Liver (tissue), 9 donors: ENCODE results near the gene VSNL1. TPM values are rescaled to one million over a fixed set of nuclear protein-coding genes. Genes with fewer than 3 reads are reported as not detected.

ENCODE experiments used
- DNase-seq: peaks from one replicate; pipeline ENCODE4 v3.0.0-alpha.2; 2017; ENCODE audit warnings: low spot score
- H3K27ac ChIP-seq, 2 donors: one replicate each; pipeline ENCODE4 v1.7.0; 2013; ENCODE audit warnings: inconsistent platforms in 2 of 2, low read length in 2 of 2, control low read depth in 1 of 2, low read depth in 1 of 2, mild to moderate bottlenecking in 1 of 2
- H3K27me3 ChIP-seq, 4 donors: one replicate each; pipeline versions ENCODE4 v1.6.1 to v1.7.0; 2013; ENCODE audit warnings: low read length in 3 of 4, inconsistent platforms in 1 of 4, mild to moderate bottlenecking in 1 of 4, moderate library complexity in 1 of 4; ENCODE audit not compliant: control insufficient read depth in 4 of 4, insufficient read depth in 4 of 4
- H3K36me3 ChIP-seq, 4 donors: one replicate each; pipeline versions ENCODE4 v1.6.1 to v1.7.0; 2013; ENCODE audit warnings: low read length in 3 of 4, mild to moderate bottlenecking in 3 of 4, low read depth in 1 of 4, moderate library complexity in 1 of 4; ENCODE audit not compliant: control insufficient read depth in 4 of 4, insufficient read depth in 3 of 4
- H3K4me1 ChIP-seq, 4 donors: one replicate each; pipeline versions ENCODE4 v1.6.1 to v1.7.0; 2013; ENCODE audit warnings: low read length in 3 of 4, mild to moderate bottlenecking in 3 of 4, moderate library complexity in 1 of 4; ENCODE audit not compliant: control insufficient read depth in 4 of 4, insufficient read depth in 4 of 4
- H3K4me3 ChIP-seq, 3 donors: one replicate each; pipeline versions ENCODE4 v1.6.1 to v1.7.0; 2013; ENCODE audit warnings: low read length in 3 of 3, control low read depth in 1 of 3, low read depth in 1 of 3, mild to moderate bottlenecking in 1 of 3
- H3K9ac ChIP-seq, 2 donors: one replicate each; pipeline ENCODE4 v1.7.0; 2013; ENCODE audit warnings: low read length in 2 of 2, mild to moderate bottlenecking in 2 of 2, moderate library complexity in 2 of 2, control low read depth in 1 of 2, low read depth in 1 of 2
- H3K9me3 ChIP-seq, 4 donors: one replicate each; pipeline versions ENCODE4 v1.6.1 to v1.7.0; 2013; ENCODE audit warnings: low read length in 3 of 4; ENCODE audit not compliant: control insufficient read depth in 4 of 4
- EGR1 ChIP-seq, 2 donors: IDR thresholded peaks; 2 replicates each; pipeline ENCODE4 v1.6.1; 2016 to 2018; ENCODE audit warnings: antibody characterized with exemption in 2 of 2, low read depth in 2 of 2
- FOXA2 ChIP-seq: IDR thresholded peaks from 2 replicates; pipeline ENCODE4 v1.6.1; 2016; ENCODE audit warnings: antibody characterized with exemption
- GABPA ChIP-seq, 2 donors: IDR thresholded peaks in 1 of 2; conservative IDR thresholded peaks in 1 of 2; 2 replicates each; pipeline ENCODE4 v1.6.1; 2016; ENCODE audit warnings: antibody characterized with exemption in 2 of 2, mild to moderate bottlenecking in 1 of 2, moderate library complexity in 1 of 2
- HNF4A ChIP-seq, 2 donors: conservative IDR thresholded peaks; 2 replicates each; pipeline ENCODE4 v1.6.1; 2016; ENCODE audit warnings: antibody characterized with exemption in 2 of 2, mild to moderate bottlenecking in 2 of 2
- HNF4G ChIP-seq: IDR thresholded peaks from 2 replicates; pipeline ENCODE4 v1.6.1; 2016; ENCODE audit warnings: antibody characterized with exemption
- NR2F2 ChIP-seq: IDR thresholded peaks from 2 replicates; pipeline ENCODE4 v1.6.1; 2016; ENCODE audit warnings: antibody characterized with exemption
- RAD21 ChIP-seq, 2 donors: IDR thresholded peaks; 2 replicates each; pipeline ENCODE4 v1.6.1; 2016; ENCODE audit warnings: antibody characterized with exemption in 2 of 2, mild to moderate bottlenecking in 2 of 2
- RXRA ChIP-seq, 2 donors: IDR thresholded peaks; 2 replicates each; pipeline ENCODE4 v1.6.1; 2017 to 2018; ENCODE audit warnings: antibody characterized with exemption in 2 of 2, mild to moderate bottlenecking in 1 of 2
- TAF1 ChIP-seq: conservative IDR thresholded peaks from 2 replicates; pipeline ENCODE4 v1.6.1; 2016; ENCODE audit warnings: antibody characterized with exemption, mild to moderate bottlenecking
- WGBS: extraction: QIAGEN DNeasy Blood & Tissue Kit; methylation state at CpG from one replicate; pipeline ENCODE4 v1.1.7; 2013; 5-methylcytosine and 5-hydroxymethylcytosine counted together
- polyA plus RNA-seq, 2 donors: library from polyadenylated mRNA; stranded (reverse) in 1 of 2; unstranded in 1 of 2; fragments of 200-250 nt in 1 of 2; fragments of >200 nt in 1 of 2; fragmentation: Nextera tagmentation in 1 of 2; extraction: Ambion mirVana in 1 of 2; gene quantifications; one replicate each; pipeline versions ENCODE4 v1.2.1 to v1.2.3, GENCODE V29; 2013 to 2015
- total RNA-seq, 2 donors: library from RNA; depleted of rRNA; stranded (reverse); fragments of >200 nt; gene quantifications; one replicate each; pipeline ENCODE4 v1.2.3, GENCODE V29; 2014
- TF ChIP-seq, protein P1 (sequence below): IDR thresholded peaks from 2 replicates; pipeline ENCODE4 v1.6.1; 2016; ENCODE audit warnings: antibody characterized with exemption
- TF ChIP-seq, protein P2 (sequence below): fragments of 150-350 bp; IDR thresholded peaks from 2 replicates; pipeline ENCODE4 v1.5.1; 2017; ENCODE audit warnings: improper control_type of control experiment, low read depth, low read length; ENCODE audit not compliant: missing input control
- TF ChIP-seq, protein P3 (sequence below): IDR thresholded peaks from 2 replicates; pipeline ENCODE4 v1.6.1; 2016; ENCODE audit warnings: antibody characterized with exemption, mild to moderate bottlenecking
- donor health status: healthy.
- donor health status: healthy.
- donor health status: healthy.
- donor health status: healthy.
- donor health status: healthy.

VSNL1 gene
- total and polyA plus RNA-seq, 4 donors, result 2.2 to 32.9 (median 6.3) TPM

DNA sequence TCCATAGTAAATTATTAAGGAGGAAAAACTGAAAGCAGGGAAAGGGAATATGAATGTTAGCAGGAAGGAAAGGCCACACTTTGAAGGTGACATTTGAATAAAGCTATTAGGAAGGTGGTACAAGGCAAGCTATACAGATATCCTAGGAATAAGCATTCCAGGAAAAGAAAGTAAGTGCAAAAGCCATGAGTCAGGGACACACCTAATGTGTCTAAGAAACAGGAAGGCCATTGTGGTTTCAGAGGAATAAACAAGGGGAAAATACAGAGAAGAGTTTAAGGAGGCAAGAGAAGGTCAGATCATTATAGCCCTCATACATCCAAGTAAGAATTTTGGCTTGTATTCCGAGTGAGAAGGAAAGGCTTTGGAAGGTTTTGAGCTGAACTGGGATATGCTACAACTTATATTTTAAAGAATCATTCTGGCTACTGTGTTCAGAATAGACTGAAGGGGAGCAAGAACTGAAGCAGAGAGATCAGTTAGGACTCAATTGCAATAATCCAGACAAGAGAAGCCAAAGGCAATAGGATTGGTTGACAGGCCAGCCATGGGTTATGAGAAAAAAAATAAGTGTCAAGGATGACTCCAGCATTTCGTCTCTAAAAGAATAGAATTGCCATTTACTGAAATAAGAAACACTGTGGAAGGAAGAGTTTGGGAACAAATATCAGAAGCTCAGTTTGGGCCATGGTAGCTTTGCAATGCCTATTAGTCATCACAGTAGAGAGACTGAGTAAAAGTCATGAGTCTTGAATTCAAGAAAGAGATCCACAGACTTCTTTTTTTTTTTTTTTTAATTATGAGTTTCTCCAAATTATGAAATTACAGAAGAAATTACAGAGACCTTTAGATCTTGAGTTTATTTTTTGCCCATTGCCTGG lies 33.5 kb upstream of the VSNL1 start:
- H3K27ac ChIP-seq, result no peak overlapping the region
- H3K9ac ChIP-seq, result no peak overlapping the region
- DNase-seq, result no peak
- TF ChIP-seq, protein P1, sequence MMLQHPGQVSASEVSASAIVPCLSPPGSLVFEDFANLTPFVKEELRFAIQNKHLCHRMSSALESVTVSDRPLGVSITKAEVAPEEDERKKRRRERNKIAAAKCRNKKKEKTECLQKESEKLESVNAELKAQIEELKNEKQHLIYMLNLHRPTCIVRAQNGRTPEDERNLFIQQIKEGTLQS, result no peak
- TF ChIP-seq RXRA (IDR thresholded peaks at IDR 0.05), result no peak
- no peaks in the 10 kb centered on the region for H3K9me3 ChIP-seq
- no peaks in the 10 kb centered on the region for H3K27me3 ChIP-seq
- no peak overlapping the region for H3K4me3 ChIP-seq
- WGBS, result 85% methylated on average over 2 of the region's 2 CpGs
- no peaks in the 10 kb centered on the region for H3K4me1 ChIP-seq
- no peaks in the 10 kb centered on the region for H3K36me3 ChIP-seq

DNA sequence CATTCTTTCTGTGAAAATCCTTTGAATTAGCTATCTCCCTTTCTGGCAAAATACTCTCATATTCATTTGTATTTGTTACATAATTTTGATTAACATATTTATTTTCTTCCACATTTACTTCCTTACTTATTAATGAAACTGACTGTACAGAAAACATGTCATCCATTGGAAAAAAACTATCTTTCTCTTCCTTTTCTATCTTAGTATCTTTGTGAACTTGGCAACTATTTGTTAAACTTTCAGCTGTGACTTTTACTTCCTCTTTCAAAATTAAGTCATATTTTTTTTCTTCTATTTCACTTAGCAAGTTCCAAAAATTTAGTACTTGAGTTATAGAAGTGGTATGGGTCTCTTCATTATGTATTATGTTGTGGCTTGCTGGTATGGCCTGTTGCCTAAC lies 24.8 kb upstream of the VSNL1 start:
- no peak overlapping the region for H3K9ac ChIP-seq
- H3K4me3 ChIP-seq, result no peak overlapping the region
- H3K9me3 ChIP-seq, result no peaks in the 10 kb centered on the region
- DNase-seq, result no peak
- H3K36me3 ChIP-seq, result no peaks in the 10 kb centered on the region
- H3K27me3 ChIP-seq, result no peaks in the 10 kb centered on the region
- TF ChIP-seq NR2F2, result no peak
- TF ChIP-seq FOXA2, result no peak
- TF ChIP-seq, protein P2, sequence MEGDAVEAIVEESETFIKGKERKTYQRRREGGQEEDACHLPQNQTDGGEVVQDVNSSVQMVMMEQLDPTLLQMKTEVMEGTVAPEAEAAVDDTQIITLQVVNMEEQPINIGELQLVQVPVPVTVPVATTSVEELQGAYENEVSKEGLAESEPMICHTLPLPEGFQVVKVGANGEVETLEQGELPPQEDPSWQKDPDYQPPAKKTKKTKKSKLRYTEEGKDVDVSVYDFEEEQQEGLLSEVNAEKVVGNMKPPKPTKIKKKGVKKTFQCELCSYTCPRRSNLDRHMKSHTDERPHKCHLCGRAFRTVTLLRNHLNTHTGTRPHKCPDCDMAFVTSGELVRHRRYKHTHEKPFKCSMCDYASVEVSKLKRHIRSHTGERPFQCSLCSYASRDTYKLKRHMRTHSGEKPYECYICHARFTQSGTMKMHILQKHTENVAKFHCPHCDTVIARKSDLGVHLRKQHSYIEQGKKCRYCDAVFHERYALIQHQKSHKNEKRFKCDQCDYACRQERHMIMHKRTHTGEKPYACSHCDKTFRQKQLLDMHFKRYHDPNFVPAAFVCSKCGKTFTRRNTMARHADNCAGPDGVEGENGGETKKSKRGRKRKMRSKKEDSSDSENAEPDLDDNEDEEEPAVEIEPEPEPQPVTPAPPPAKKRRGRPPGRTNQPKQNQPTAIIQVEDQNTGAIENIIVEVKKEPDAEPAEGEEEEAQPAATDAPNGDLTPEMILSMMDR, result no peak
- no peak for TF ChIP-seq RXRA (IDR thresholded peaks at IDR 0.05)
- TF ChIP-seq HNF4A (conservative IDR thresholded peaks at IDR 0.05), result no peak
- TF ChIP-seq GABPA (IDR thresholded peaks at IDR 0.05 in 1 of 2, conservative IDR thresholded peaks at IDR 0.05 in 1 of 2), result no peak
- TF ChIP-seq EGR1 (IDR thresholded peaks at IDR 0.05; ENCODE audit: low read depth in 2 of 2), result no peak
- peaks cover 0 to 5% (median 2%) of the 10 kb centered on the region in 4 donors for H3K4me1 ChIP-seq
- no peak overlapping the region for H3K27ac ChIP-seq

DNA sequence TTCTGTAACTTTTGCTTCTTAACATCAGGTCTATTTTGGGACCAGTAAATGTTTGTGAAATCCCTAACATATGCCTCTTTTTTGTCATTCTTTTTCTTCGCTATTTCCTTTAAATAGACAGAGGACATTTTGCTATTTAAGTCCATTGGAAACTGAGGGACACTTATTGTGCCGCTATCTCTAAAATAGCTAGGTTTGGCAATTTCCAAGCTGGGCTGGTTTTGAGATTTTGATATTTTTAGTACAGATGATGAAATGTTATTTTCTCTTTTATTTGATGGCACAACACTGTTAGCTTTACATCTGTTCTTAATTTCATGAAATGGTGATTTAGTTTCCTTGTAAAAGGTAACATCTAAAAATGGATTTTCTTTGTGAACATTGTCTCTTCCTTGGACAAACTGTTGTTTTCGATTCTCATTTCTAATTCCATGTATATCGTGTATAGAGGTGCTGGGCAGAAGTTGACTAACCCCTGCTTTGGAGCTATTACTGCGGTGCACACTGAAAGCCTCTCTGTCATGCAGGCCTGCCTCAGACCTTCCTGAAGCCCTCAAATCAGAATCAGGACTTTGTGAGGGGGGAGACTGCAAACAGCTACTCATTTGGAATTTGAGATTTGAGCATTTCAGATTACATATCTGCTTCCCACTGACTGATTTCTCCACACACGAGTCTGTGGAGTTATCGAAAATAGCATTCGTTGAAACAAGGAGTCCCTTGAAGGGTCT lies 22.9 kb upstream of the VSNL1 start:
- Histone ChIP-seq H3K27me3 (no peaks in the 10 kb centered on the region), H3K27ac (peak overlapping the region; percentile 73 to 84)

More for the DNA sequence above, 22.9 kb upstream of the VSNL1 start:
- Histone ChIP-seq H3K4me3 (peak overlapping the region; percentile 45 to 67 (median 57)), H3K9ac (peak overlapping the region; percentile 46 to 67), H3K9me3 (no peaks in the 10 kb centered on the region), H3K4me1 (peaks cover 0 to 5% (median 2%) of the 10 kb centered on the region in 4 donors), H3K36me3 (no peaks in the 10 kb centered on the region)
- no peak for DNase-seq
- no peak for TF ChIP-seq RXRA (IDR thresholded peaks at IDR 0.05)
- TF ChIP-seq, protein P3, sequence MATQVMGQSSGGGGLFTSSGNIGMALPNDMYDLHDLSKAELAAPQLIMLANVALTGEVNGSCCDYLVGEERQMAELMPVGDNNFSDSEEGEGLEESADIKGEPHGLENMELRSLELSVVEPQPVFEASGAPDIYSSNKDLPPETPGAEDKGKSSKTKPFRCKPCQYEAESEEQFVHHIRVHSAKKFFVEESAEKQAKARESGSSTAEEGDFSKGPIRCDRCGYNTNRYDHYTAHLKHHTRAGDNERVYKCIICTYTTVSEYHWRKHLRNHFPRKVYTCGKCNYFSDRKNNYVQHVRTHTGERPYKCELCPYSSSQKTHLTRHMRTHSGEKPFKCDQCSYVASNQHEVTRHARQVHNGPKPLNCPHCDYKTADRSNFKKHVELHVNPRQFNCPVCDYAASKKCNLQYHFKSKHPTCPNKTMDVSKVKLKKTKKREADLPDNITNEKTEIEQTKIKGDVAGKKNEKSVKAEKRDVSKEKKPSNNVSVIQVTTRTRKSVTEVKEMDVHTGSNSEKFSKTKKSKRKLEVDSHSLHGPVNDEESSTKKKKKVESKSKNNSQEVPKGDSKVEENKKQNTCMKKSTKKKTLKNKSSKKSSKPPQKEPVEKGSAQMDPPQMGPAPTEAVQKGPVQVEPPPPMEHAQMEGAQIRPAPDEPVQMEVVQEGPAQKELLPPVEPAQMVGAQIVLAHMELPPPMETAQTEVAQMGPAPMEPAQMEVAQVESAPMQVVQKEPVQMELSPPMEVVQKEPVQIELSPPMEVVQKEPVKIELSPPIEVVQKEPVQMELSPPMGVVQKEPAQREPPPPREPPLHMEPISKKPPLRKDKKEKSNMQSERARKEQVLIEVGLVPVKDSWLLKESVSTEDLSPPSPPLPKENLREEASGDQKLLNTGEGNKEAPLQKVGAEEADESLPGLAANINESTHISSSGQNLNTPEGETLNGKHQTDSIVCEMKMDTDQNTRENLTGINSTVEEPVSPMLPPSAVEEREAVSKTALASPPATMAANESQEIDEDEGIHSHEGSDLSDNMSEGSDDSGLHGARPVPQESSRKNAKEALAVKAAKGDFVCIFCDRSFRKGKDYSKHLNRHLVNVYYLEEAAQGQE, result no peak
- TF ChIP-seq FOXA2, result no peak
- TF ChIP-seq TAF1, result no peak
- TF ChIP-seq, protein P1, result no peak
- TF ChIP-seq EGR1 (IDR thresholded peaks at IDR 0.05; ENCODE audit: low read depth in 2 of 2), result no peak
- TF ChIP-seq, protein P2, result no peak
- no peak for TF ChIP-seq HNF4G
- no peak for TF ChIP-seq NR2F2
- no peak for TF ChIP-seq RAD21 (IDR thresholded peaks at IDR 0.05)
- WGBS, result 40% methylated on average over 8 of the region's 8 CpGs
